Amygdala (tissue), 56 donors: ENCODE results near the gene TH.

Experiments used
- DNase-seq, 56 donors: peaks; one replicate each; lab custom pipeline; 2025; lab: John Stamatoyannopoulos, UW

The TH gene

DNA sequence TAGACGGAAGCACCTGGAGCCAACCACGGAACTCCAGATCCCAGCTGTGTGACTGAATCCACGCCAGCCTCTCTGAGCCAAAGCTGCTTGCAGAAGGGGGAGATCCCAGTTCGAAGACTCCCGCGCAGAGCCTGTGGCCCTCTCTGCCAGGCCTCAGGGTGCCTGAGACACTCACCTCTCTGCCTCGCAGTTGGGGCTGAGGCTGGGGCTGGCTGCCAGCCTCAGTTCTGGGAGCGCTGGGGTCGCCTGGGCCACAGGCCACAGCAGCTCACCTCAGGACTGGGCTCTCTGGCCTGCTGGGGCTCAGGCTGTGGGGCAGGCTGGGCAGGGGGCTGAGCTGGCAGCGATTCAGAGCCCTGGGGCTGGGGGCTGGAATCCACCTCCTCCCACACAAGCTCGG, 24.2 kb downstream of the TH start:
- DNase-seq: no peak

DNA sequence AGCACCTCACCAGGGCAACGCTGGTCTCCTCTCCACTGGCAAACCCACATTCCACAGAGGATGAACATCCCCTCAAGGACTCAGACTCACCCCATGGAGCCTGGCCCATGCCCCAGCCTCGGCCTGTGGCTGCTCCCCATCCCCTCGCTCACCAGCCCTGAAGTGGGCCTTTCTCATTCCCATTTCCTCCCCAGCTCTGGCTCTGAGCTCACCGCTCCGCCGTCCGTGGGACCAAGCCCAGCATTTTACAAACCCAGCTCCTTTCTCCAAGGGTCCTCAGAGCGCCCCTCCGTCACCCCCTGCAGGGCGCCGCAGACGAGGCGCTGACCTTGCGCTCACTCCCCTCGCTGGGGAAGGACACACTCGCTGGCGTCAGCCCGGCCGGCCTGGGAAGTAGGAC, 25.6 kb downstream of the TH start:
- no peak for DNase-seq

DNA sequence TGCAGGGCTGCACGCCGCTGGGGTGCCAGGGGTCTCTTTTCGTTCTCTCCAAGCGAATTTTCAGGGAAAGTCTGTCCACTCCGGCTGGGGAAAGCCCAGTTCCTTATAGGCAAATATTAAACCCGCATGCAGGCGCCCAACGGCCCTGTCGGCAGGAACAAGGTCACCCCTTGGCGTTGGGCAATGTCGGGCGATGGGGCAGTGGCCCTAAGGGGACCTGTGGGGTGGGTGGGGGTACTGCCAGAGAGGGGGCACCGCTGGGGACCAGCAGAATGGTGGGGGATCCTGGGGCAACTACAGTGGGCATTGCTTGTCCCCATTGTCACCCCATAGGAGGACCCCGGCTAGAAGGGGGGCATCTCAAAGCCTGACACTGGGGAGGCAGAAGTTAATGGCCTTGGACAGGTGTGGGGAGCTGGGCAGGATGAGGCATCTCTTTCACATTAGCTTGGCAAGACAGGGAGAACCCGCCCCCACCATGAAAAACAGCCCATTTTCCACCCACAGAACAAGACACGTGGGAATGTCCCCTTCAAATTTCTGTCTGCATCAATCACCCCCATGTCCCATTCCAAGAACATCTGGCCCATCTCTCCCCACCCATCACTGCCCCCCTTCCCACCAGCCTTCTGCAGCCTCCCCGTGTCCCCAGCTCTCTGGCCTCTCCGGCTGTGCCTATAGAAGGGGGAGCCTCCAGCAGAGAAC, 26.9 kb downstream of the TH start:
- no peak for DNase-seq

DNA sequence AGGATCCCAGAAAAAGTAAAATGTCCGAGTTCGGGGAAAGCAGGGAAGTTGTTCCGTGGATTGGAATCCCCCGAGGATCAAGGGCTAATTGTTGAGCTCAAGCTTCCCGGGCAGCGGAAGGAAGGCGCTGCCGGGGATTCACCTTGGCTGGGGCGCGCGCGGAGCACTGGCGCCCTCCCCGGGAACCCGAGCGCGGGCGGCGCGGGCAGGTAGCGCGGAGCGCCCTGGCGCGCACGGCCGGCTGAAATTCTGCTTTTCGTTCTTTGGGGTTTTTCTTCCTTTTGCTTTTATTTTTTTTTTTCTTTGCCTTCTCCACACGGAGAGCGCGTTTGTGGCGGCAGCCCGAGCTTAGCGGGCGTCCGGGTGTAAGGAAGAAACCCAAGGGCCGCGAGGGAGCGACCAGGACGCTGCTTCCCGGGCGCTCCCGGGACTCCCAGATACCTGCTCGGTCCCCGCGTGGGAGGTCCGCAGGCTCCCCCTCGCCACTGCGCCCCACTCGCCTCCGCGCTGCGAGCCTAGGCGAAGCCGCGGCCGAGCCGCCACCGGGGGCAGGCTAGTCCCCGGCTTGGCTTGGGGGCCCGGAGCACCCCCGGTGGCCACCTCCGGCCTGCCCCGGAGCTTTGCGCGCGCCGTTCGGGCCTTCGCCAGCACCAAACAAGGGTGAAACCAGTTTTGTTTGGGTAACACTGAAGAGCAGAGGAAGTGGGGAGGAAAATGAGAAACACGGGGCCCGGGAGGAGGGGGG, 27.6 kb downstream of the TH start:
- DNase-seq: no peak

DNA sequence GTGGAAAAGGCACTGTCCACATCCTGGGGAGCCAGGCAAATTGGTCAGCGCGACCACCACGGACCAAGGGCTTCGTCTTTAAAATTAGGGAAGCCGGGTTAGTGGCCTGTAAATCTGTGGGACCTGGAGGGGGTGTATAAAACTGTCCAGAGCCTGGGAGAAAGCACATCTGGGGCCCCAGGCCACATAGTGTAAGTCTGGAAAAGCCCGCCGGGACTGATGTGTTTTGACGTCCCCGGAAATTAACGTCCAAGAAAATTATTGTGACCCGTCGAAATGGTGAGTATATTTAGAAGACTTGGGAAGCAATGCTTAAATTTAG, 28.2 kb downstream of the TH start:
- DNase-seq: no peak

DNA sequence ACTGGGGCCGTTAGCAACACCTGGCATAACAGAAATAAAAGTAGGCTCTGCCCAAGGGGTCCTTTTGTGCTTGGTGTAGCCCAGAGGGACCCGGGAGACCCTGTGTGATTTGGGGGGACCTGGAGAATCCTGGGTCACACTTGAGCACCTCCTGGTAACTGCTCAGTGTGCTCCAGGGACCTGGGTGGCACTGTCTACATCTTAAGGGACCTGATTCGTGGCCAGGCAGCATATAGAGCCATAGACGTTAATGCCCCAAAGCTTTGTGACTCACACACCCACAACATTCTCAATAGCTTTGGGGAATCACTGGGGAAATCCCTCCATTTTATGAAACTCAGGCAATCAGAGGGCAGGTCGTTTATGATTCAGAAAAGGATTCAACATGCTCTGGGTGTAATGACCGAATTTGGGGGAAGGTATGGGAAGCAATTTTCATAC, 28.8 kb downstream of the TH start:
- DNase-seq: no peak

DNA sequence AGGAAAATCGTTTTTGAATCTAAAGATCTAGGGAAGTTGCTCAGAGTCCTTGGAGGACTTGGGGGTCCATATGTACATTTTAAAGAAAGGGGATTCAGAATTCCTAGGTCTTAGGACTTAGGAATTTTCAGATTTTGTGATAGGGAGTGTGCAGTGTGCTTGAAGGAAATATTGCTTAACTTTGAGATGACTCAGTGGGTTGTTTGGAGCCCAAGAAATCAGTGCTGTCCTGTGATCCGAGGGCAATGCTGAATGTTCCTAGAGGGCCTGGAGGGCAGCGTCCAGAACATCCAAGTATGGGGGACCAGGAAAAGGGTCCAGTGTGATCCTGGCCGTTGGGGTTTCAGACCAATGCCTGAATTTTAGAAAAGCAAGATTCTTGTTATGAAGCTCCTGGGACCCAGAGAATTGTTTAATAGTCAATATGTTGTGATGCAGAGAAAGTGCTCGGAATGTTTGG, 29.3 kb downstream of the TH start:
- no peak for DNase-seq

DNA sequence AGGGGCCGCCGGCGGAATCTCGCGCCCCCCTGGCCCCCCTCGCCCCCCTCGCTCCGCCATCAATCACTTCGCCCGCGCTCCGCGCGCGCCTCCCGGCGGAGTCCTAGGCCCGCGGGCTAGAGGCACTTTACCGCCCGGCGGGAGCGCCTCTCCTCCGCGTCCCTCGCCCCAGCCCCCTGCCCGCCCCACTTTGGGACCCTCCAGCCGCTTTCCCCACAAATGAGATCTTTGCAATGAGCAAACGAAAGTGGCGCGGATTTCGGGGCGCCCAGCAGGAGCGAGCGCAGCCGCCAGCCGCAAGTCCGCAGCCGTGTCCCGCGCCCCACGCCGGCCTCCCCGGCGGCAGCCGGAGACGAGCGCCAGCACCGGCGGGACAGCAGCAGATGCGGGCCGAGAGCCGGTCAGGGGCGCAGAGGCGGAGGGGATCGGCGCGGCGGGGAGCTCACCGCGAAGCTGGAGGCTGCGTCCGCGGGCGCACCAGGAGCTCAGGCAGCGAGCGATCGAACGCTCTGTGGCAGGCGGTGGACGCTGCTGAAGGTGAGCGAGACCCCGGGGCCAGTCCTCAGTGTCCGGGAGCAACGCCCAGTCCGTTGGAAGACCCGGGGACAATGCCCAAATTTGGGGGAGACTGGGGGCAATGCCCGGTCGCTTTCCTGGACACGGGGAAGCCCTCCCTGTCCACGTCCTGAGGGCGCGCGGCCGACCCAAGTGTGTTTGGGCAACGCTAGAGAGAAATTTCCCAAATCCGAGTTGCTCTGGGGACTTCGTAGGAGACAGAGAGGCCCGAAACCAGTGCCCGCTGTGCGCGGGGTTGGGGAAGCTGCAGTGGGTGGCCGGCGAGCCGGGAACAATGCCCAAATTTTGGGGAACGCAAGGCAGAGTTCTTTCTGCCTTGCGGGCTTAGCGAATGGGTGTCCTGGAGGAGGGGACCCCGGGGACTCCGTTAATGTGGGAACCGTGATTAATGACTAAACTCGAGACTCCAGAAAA, 30.9 kb downstream of the TH start:
- no peak for DNase-seq

DNA sequence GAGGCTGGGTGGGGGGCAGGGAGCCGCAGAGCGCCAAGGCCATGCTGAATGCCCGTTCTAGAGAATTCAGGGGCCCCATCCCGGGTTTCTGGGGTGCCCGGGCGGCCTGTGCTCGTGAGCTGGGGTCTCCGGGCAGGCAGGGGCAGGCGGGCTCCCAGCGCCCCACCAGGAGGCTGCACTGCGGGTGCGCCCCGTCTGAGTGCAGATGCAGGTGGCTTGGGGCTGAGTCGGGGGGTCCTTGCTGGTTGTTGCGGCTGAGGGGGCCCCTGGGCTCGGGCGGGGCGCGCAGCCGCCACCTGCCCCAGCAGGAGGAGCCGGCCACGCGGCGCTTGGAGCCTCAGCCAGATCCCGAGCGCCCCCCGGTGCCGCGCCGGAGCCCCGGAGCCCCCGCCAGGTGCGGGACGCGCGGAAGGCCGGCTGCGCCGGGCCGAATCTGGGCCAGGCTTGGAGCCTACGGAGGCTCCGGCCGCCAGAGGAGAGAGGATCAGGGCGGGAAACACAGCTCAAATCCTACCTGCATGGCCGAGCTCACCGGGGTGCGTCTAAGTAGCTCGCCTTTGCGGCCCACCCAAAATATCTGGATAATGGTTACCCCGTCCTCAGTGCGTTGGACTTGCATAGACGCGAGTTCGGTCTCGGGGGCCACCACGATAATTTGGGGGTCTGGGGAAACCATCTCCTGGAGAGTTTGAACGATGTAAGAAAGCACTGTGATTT, 31.8 kb downstream of the TH start:
- DNase-seq: no peak

DNA sequence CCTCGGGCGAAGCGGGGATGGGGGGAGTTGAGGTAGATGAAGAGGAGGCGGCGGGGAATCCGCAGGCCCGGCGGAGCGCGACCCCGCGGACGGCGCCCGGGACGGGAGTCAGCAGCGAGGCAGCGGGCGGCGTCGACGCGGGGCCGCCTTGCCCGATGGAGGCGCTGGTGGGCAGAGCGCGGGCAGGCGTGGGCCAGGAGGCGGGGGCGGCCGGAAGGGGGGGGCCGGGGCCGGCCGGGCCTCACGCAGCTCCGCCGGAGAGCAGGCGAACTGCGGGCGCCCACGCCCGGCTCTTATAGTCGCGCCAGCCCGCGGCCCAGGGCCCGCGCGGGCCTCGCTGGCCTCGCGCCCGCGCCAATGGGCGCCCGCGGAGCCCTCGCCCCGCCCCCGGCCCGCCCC, 32.5 kb downstream of the TH start, which contains the start of gene IGF2:
TSS of gene IGF2 (minus strand) at position 267 of the 399 bp plus-strand sequence. CDS start 3,866 bp downstream, outside the sequence.
- no peak for DNase-seq

DNA sequence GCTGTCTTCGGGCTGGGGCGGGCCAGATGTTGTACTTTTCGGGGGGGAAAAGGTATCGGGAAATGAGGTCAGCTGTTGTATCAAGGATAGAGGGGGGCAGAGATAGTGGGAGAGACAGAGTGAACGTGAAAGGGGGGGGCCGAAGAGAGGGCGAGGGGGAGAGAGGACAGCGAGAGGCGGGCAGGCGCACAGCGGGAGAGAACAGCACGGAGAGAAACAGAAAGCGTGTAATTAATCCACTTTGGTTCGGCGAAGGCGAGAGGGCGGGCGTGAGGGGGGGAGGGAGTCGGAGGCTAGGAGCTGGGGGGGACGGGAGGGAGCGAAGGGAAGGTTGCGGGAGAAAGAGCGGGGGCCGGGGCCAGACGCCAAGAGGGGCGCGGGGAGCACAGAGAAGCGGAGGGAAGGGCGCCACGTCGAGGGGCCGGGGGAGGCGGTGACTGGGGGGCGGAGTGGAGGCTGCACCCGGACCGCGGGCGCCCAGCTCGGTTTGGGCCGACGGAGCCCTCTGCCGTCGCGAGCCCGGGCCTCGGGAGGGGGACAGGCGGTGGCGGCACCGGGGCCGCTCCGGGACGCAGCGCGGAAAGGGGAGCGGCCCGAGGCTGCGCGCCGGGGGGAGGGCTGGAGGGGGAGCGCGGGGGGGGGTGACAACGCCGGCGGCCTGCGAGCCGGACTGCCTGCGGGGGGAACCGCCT, 33.0 kb downstream of the TH start:
- no peak for DNase-seq

DNA sequence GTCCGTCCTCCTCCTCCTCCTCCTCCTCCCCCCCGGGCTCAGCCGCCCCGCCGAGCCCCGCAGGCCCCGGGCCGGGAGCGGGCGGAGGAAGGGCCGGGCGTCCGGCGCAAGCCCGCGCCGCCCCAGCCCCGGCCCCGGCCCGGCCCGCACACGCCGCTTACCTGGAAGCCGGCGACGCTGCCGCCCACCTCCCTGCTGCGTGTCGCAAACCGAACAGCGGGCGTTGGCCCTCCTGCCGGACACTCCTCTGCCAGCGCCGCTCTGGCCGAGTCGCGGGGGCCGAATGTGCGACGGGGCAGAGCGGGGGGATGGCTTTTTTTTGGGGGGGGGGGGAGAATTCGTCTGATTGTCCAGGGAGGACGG, 33.6 kb downstream of the TH start:
- no peak for DNase-seq

DNA sequence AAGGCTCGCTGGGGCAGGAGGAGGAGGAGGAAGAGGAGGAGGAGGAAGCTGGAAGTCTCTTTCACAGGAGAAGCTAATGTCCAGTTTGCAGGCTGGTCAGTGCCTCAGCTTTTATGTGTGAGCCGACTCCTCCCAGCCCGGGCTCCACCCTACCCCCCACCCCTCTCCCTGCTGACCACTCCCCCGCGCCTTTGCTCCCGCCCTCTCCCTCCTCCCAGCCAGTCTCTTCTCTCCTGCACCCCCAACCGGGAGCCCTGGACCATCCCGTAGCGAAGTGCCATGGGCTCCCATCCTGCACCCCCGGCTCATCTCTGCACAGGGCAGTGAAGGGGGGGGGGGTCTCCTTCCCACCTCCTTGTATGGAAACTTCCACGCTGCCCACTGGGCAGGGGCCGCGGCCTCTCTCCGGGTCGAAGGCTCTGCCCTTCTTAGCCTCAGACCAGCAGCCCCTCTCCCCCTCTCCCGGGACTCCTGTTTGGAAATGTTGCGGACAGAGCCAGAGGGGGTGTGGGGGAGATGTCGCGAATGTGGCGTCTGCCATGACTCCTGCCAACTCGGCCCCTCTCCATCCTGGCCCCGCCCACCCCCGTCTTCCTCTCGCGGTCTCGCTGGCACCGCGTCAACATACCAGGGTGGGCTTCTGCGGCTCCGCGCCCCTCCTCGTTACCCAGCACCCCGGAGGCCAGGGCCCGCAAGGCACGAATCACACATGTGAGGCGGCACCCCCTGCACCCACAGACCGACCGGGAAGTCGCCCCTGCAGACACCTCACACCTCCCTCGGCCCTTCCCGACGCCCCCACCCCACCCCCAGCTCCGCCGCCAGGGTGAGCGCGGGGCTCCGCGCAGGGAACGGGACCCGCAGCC, 34.2 kb downstream of the TH start:
- no peak for DNase-seq

DNA sequence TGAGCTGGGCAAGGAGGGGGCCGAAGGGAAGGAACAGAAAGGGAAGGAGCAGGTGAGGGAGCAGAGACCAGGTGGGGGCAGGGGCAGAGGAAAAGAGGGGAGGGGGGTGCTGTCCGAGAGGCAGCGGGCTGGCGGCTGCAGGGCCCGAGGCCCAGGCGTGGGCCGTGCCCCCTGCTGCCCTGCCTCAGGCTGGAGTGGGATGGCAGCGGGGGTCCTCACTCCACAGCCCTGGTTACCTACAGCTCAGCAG, 34.7 kb downstream of the TH start:
- no peak for DNase-seq

DNA sequence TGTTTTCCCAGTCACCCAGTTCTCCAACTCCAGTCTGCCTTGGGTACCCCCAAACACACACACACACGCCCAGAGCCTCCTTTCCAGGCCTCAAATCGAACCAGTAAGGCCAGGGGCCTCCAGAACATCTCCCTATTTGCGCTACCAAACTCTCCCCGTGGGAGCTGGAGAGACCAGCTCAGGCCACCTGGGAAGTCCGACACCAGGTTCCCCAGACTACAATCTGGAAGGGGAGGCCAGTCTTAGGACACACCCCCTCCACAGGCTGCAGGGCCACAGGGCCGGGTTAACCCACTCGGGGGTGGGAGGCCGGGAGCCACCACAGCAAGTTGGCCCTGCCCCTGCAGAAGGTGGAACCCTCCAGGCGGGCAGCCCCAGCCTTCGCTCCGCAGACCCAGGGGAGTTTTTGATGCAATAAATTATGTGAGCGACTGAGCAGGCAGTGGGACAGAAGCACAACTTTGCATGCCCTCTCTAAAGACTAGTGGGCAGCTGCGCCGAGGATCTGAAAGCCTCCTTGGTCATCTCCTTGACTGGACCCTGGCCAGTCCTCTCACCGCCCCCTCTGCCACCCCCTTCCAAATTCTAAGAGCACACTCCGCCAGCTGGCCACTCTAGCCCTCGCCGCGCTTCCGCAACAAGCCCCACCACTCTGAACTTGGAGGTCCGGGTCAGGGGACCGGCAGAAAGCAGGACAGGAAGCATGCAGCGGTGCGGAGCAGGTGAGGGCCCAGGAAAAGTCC, 35.2 kb downstream of the TH start:
- no peak for DNase-seq

DNA sequence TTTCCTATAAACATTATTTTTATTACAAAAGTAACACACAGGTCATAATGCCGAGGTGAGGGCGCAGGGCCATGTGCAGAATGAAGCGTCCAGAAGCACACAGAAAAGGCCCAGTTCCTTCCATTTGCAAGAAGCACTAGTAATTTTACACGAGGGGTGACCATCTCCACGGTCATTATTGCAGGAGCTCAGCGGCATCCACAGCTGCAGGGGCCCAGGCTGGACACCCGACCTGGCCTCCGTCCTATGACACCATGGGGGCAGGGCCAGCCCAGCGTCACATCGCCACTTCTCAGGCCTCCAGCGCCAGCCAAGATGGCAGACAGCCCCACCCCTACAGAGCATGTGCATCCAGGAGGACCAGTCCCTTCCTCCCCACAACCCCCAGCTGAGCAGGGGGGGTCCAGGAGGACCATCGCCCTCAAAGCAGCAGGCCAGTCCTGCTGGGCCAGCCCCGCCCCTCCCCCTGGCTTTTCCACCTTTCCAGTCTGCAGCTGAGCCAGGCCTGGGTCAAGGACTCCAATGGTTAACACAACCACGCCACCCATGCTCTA, 35.9 kb downstream of the TH start:
- DNase-seq: no peak

DNA sequence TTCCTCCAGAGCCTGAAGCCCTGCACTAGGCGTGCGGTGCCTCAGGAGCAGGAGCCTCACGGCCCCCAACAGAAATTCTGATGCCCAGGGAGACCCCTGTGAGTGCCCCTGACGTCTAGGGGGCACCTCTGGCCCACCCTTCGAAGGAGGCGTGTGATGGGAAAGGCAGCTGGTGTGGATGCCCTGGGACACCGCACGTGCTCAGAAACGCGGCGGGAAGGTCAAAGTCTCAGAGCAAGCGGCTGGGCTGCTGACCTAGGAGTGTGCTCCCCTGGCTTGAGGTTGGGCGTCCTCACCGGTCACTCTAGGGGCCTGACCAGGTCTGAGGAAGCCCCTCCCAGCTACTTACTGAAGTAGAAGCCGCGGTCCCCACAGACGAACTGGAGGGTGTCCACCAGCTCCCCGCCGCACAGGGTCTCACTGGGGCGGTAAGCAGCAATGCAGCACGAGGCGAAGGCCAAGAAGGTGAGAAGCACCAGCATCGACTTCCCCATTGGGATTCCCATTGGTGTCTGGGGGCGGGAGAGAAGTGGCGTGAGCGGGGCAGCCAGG, 36.5 kb downstream of the TH start:
- no peak for DNase-seq
